ENCODE results near the gene SAXO1.

GRCh38 chr9:18955626-18956025, 77.4 kb downstream of the SAXO1 start:
- TF ChIP-seq CTCF (IDR thresholded peaks at IDR 0.05; ENCODE audit: poor library complexity, severe bottlenecking) (no peak), EP300 (conservative IDR thresholded peaks at IDR 0.05; ENCODE audit: poor library complexity, severe bottlenecking) (no peak), RAD21 (conservative IDR thresholded peaks at IDR 0.05) (no peak), REST (IDR thresholded peaks at IDR 0.05; ENCODE audit: borderline replicate concordance) (no peak), MXI1 (conservative IDR thresholded peaks at IDR 0.05; ENCODE audit: poor library complexity, severe bottlenecking) (no peak)

Measured in neural cell (in vitro differentiated cells).